K562 (cell line): ENCODE measurements around the gene MOGAT2. TPM values are rescaled to one million over a fixed set of nuclear protein-coding genes. Genes with fewer than 3 reads are reported as not detected.

Experiments used
- ATAC-seq: fragments of 200-7000 bp; cut with Tn5 transposase; 3 replicates; pipeline ENCODE4 v1.9.1; 2020; ENCODE audit warnings: moderate library complexity
- BruUV-seq: library from RNA; stranded (reverse); fragments of 400-500 nt; replicated peaks from 2 replicates; lab custom pipeline; 2021; lab: Mats Ljungman, UMichigan
- CTCF ChIA-PET: fragments of 300-600 bp; formaldehyde crosslinking; extraction: SDS; loops from one replicate; lab custom pipeline; 2021; ENCODE audit warnings: low intra/inter-chr PET ratio; lab: Yijun Ruan, JAX
- POLR2A ChIA-PET: fragments of 300-600, 350-650 bp; sonication (Branson Sonifier 250); formaldehyde crosslinking; extraction: SDS; loops from one replicate; lab custom pipeline; 2021; ENCODE audit warnings: antibody characterized with exemption, inconsistent platforms; lab: Yijun Ruan, JAX
- DNase-seq, 4 experiments: peaks; one replicate each; pipeline versions ENCODE4 v3.0.0 to v3.0.0-alpha.2; 2011 to 2018; ENCODE audit warnings: low spot score in 3 of 4, mixed read lengths in 3 of 4; ENCODE audit errors: extremely low read depth in 1 of 4
- FAIRE-seq: peaks from 2 replicates; lab custom pipeline; 2011; peaks lifted over from hg19 to GRCh38; lab: Jason Lieb, UNC
- H2AFZ ChIP-seq: 2 replicates; pipeline ENCODE4 v1.6.0; 2011; ENCODE audit warnings: low read depth, low read length, control low read depth, inconsistent platforms
- H3K27ac ChIP-seq: fragments of 200-600 bp; 3 replicates; pipeline ENCODE4 v1.8.0; 2011; ENCODE audit warnings: low read depth, mild to moderate bottlenecking, control low read depth, inconsistent platforms, low read length, moderate library complexity, mixed read lengths; ENCODE audit errors: extremely low read depth
- H3K27me3 ChIP-seq, 2 experiments: fragments of 300-600 bp in 1 of 2; 2 replicates in 1 of 2; 3 replicates in 1 of 2; pipeline versions ENCODE4 v1.6.0 to v1.8.0; 2011; ENCODE audit warnings: inconsistent platforms in 2 of 2, low read length in 2 of 2, mild to moderate bottlenecking in 1 of 2, mixed read lengths in 1 of 2, moderate library complexity in 1 of 2; ENCODE audit not compliant: control insufficient read depth in 2 of 2, insufficient read depth in 2 of 2
- H3K36me3 ChIP-seq: fragments of 300-600 bp; 3 replicates; pipeline ENCODE4 v1.8.0; 2011; ENCODE audit warnings: mild to moderate bottlenecking, low read length, inconsistent platforms; ENCODE audit not compliant: control insufficient read depth, insufficient read depth
- H3K4me1 ChIP-seq, 2 experiments: fragments of 200-600 bp in 1 of 2; replicated peaks in 1 of 2; 2 replicates in 1 of 2; 3 replicates in 1 of 2; pipeline versions ENCODE4 v1.5.1 to v1.8.0; 2011; ENCODE audit warnings: inconsistent platforms in 2 of 2, low read length in 2 of 2, mild to moderate bottlenecking in 1 of 2, mixed read lengths in 1 of 2, moderate library complexity in 1 of 2; ENCODE audit not compliant: control insufficient read depth in 2 of 2, insufficient read depth in 2 of 2
- H3K4me2 ChIP-seq: 2 replicates; pipeline ENCODE4 v1.6.1; 2011; ENCODE audit warnings: low read length, control low read depth, inconsistent platforms, mixed read lengths; ENCODE audit not compliant: insufficient read depth
- H3K4me3 ChIP-seq: fragments of 200-600 bp; sonication (generic), shearing (Covaris generic); 2 replicates; pipeline ENCODE4 v1.5.1; 2016; ENCODE audit warnings: control low read depth, inconsistent platforms
- H3K79me2 ChIP-seq: fragments of 200-600 bp; 3 replicates; pipeline ENCODE4 v1.8.0; 2011; ENCODE audit warnings: low read length, inconsistent platforms; ENCODE audit not compliant: control insufficient read depth, insufficient read depth
- H3K9ac ChIP-seq, 2 experiments: 2 replicates each; pipeline versions ENCODE4 v1.6.0 to v1.6.1; 2011; ENCODE audit warnings: low read depth in 2 of 2, low read length in 2 of 2, control low read depth in 1 of 2, inconsistent platforms in 1 of 2, mild to moderate bottlenecking in 1 of 2, mixed read lengths in 1 of 2; ENCODE audit not compliant: insufficient read depth in 1 of 2
- H3K9me1 ChIP-seq: one replicate; pipeline ENCODE4 v1.6.0; 2011; ENCODE audit warnings: inconsistent platforms, mild to moderate bottlenecking, low read length, moderate library complexity; ENCODE audit not compliant: control insufficient read depth, insufficient read depth
- H3K9me3 ChIP-seq: replicated peaks from 2 replicates; pipeline ENCODE4 v1.5.1; 2011; ENCODE audit warnings: low read depth, low read length, inconsistent platforms; ENCODE audit not compliant: control insufficient read depth, insufficient read depth
- H4K20me1 ChIP-seq: replicated peaks from 2 replicates; pipeline ENCODE4 v1.6.1; 2011; ENCODE audit warnings: low read length, inconsistent platforms, mixed read lengths; ENCODE audit not compliant: control insufficient read depth, insufficient read depth
- DACH1 ChIP-seq: fragments of 450-650 bp; IDR thresholded peaks from 2 replicates; pipeline ENCODE4 v1.6.1; 2018; ENCODE audit not compliant: partially characterized antibody
- GTF2E2 ChIP-seq: fragments of 200-800 bp; sonication (Bioruptor generic); IDR thresholded peaks from 2 replicates; pipeline ENCODE4 v1.6.1; 2016; ENCODE audit warnings: missing genetic modification characterization, missing compliant biosample characterization
- MTA2 ChIP-seq: fragments of 450-650 bp; IDR thresholded peaks from 2 replicates; pipeline ENCODE4 v1.6.1; 2016; ENCODE audit warnings: low read depth
- NELFE ChIP-seq: IDR thresholded peaks from 2 replicates; pipeline ENCODE4 v1.6.1; 2011; ENCODE audit warnings: mild to moderate bottlenecking; ENCODE audit not compliant: insufficient read depth, insufficient read length
- NR2C2 ChIP-seq, 2 experiments: fragments of 200-800 bp in 1 of 2; sonication (Bioruptor generic) in 1 of 2; sonication (generic) in 1 of 2; formaldehyde crosslinking in 1 of 2; IDR thresholded peaks; 2 replicates each; pipeline versions ENCODE4 v1.6.1 to v1.8.0; 2016 to 2022; ENCODE audit warnings: mild to moderate bottlenecking in 1 of 2, missing compliant biosample characterization in 1 of 2, missing genetic modification characterization in 1 of 2, missing genetic modification reagents in 1 of 2
- RB1 ChIP-seq: fragments of 450-650 bp; IDR thresholded peaks from 2 replicates; pipeline ENCODE4 v1.6.1; 2017; ENCODE audit warnings: low read depth, mild to moderate bottlenecking
- SNRNP70 ChIP-seq: fragments of 200-400 bp; formaldehyde crosslinking; optimal IDR thresholded peaks from 2 replicates; pipeline ENCODE3; 2017; ENCODE audit warnings: low read depth, low read length
- STAT5B ChIP-seq: fragments of 250-450 bp; sonication (Bioruptor Pico); IDR thresholded peaks from 2 replicates; pipeline ENCODE4 v1.8.0; 2021; ENCODE audit warnings: mild to moderate bottlenecking, inconsistent platforms
- ZBED1 ChIP-seq: IDR thresholded peaks from 2 replicates; pipeline ENCODE4 v1.6.1; 2014
- ZNF445 ChIP-seq: fragments of 250-450 bp; sonication (Bioruptor Pico); IDR thresholded peaks from 2 replicates; pipeline ENCODE4 v1.4.0; 2020; ENCODE audit warnings: low read depth, mild to moderate bottlenecking, moderate library complexity
- whole genome bisulfite sequencing: fragments of 100-300 bp; shearing (Covaris generic); methylation state at CpG from one replicate; pipeline ENCODE4 v1.1.6; 2016; ENCODE audit warnings: low coverage, mixed read lengths; ENCODE audit not compliant: insufficient coverage; ENCODE audit errors: missing lambda C conversion rate; 5-methylcytosine and 5-hydroxymethylcytosine counted together
- in situ Hi-C: fragments of 300-500 bp; cut with MboI; formaldehyde crosslinking; loops from 4 replicates; pipeline ENCODE4 v1.15.0; 2018; ENCODE audit warnings: inconsistent platforms, mixed read lengths
- intact Hi-C: fragments of 100-400 bp; cut with micrococcal nuclease; formaldehyde crosslinking; loops from 2 replicates; pipeline ENCODE4 v1.14.2; 2022
- polyA plus RNA-seq, 8 experiments: library from polyadenylated mRNA; depleted of rRNA in 4 of 8; stranded (reverse) in 5 of 8; unstranded in 3 of 8; fragments of >200 nt; fragmentation: Nextera tagmentation in 2 of 8; fragmentation: Illumina TruSeq in 1 of 8; extraction: Ambion mirVana in 2 of 8; extraction: Trizol in 1 of 8; gene quantifications; 2 replicates each; pipeline versions ENCODE4 v1.2.1 to v1.2.3, GENCODE V29; 2011 to 2014; ENCODE audit warnings: inconsistent platforms in 1 of 8, missing spikeins in 1 of 8
- total RNA-seq, 7 experiments: library from RNA; depleted of rRNA in 6 of 7; stranded (reverse); fragments of >200 nt in 6 of 7; fragmentation: Illumina TruSeq in 2 of 7; extraction: Trizol in 2 of 7; gene quantifications; 2 replicates each; pipeline versions ENCODE4 v1.2.1 to v1.2.3, GENCODE V29; 2011 to 2021; ENCODE audit warnings: low replicate concordance in 1 of 7
- TF ChIP-seq, protein P1 (sequence below), 3 experiments: IDR thresholded peaks in 2 of 3; conservative IDR thresholded peaks in 1 of 3; 2 replicates each; pipeline ENCODE4 v1.5.1; 2011 to 2012; ENCODE audit warnings: low read length in 3 of 3, mild to moderate bottlenecking in 3 of 3, control low read depth in 2 of 3, improper control_type of control experiment in 1 of 3, inconsistent platforms in 1 of 3, low read depth in 1 of 3, mixed read lengths in 1 of 3, moderate library complexity in 1 of 3; ENCODE audit not compliant: insufficient read depth in 2 of 3
- TF ChIP-seq, protein P2 (sequence below), 2 experiments: fragments of 450-650 bp in 1 of 2; sonication (generic) in 1 of 2; formaldehyde crosslinking; conservative IDR thresholded peaks; 2 replicates each; pipeline versions ENCODE4 v1.4.0 to v1.8.1; 2020 to 2022; ENCODE audit warnings: mild to moderate bottlenecking in 1 of 2, missing genetic modification reagents in 1 of 2
- TF ChIP-seq, protein P3 (sequence below): fragments of 250-450 bp; sonication (Bioruptor Pico); IDR thresholded peaks from 2 replicates; pipeline ENCODE4 v1.5.0; 2021
- TF ChIP-seq, protein P4 (sequence below): fragments of 250-450 bp; sonication (Bioruptor Pico); IDR thresholded peaks from 2 replicates; pipeline ENCODE4 v1.8.0; 2022; ENCODE audit warnings: moderate library complexity, mild to moderate bottlenecking, inconsistent platforms
- TF ChIP-seq, protein P5 (sequence below): fragments of 450-650 bp; IDR thresholded peaks from 2 replicates; pipeline ENCODE4 v1.6.1; 2017; ENCODE audit warnings: mild to moderate bottlenecking, moderate library complexity
- TF ChIP-seq, protein P6 (sequence below): fragments of 450-650 bp; IDR thresholded peaks from 2 replicates; pipeline ENCODE4 v1.6.1; 2016; ENCODE audit warnings: low read depth, mild to moderate bottlenecking, moderate library complexity

Gene MOGAT2
- total and polyA plus RNA-seq, 9 of the 15 experiments (the other 6 are each of a cell fraction or from before 2014, with no cell fraction given) = 0.09 TPM; not detected in 7

DNA sequence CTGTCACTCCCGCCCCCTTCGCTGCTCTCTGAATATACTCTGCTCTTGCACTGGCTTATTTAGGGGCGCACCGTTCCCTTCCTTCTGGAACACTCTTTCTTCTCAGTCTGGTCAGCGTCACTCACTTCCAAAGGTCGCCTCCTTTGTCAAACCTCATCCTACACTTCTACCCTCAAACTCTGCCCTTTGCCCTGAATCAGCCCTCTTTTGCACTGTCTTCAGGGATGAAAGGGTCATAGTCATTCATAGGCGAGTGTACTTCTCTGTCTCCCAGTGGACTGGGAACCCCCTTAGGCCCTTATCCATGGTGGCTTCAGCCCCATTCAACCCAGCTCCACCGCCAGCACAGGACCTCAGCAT is 15.4 kb downstream of the MOGAT2 start:
- ATAC-seq = no peak
- H3K9me1 ChIP-seq = no peaks in the 10 kb centered on the region
- no peaks in the 10 kb centered on the region for H3K79me2 ChIP-seq
- CTCF ChIA-PET = no interaction called here
- no peak overlapping the region for H3K4me2 ChIP-seq
- intact Hi-C loops (no loop called here), in situ Hi-C loops (no loop called here)
- TF ChIP-seq RB1 (no peak), GTF2E2 (tag) (no peak), ZBED1 (no peak), SNRNP70 (no peak), MTA2 (no peak), NELFE (no peak), ZNF445 (CRISPR knock-in tag) (no peak), STAT5B (no peak), NR2C2 (CRISPR knock-in tag; IDR thresholded peaks at IDR 0.05) (no peak), NR2C2 (tag; IDR thresholded peaks at IDR 0.05) (no peak), DACH1 (no peak)
- TF ChIP-seq, protein P1, sequence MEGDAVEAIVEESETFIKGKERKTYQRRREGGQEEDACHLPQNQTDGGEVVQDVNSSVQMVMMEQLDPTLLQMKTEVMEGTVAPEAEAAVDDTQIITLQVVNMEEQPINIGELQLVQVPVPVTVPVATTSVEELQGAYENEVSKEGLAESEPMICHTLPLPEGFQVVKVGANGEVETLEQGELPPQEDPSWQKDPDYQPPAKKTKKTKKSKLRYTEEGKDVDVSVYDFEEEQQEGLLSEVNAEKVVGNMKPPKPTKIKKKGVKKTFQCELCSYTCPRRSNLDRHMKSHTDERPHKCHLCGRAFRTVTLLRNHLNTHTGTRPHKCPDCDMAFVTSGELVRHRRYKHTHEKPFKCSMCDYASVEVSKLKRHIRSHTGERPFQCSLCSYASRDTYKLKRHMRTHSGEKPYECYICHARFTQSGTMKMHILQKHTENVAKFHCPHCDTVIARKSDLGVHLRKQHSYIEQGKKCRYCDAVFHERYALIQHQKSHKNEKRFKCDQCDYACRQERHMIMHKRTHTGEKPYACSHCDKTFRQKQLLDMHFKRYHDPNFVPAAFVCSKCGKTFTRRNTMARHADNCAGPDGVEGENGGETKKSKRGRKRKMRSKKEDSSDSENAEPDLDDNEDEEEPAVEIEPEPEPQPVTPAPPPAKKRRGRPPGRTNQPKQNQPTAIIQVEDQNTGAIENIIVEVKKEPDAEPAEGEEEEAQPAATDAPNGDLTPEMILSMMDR (IDR thresholded peaks at IDR 0.05 in 2 of 3, conservative IDR thresholded peaks at IDR 0.05 in 1 of 3; ENCODE audit: insufficient read depth in 2 of 3, low read depth in 1 of 3, low read length in 3 of 3) = no peak
- TF ChIP-seq, protein P2, sequence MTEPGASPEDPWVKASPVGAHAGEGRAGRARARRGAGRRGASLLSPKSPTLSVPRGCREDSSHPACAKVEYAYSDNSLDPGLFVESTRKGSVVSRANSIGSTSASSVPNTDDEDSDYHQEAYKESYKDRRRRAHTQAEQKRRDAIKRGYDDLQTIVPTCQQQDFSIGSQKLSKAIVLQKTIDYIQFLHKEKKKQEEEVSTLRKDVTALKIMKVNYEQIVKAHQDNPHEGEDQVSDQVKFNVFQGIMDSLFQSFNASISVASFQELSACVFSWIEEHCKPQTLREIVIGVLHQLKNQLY (CRISPR knock-in tag; conservative IDR thresholded peaks at IDR 0.05) = no peak
- TF ChIP-seq, protein P3, sequence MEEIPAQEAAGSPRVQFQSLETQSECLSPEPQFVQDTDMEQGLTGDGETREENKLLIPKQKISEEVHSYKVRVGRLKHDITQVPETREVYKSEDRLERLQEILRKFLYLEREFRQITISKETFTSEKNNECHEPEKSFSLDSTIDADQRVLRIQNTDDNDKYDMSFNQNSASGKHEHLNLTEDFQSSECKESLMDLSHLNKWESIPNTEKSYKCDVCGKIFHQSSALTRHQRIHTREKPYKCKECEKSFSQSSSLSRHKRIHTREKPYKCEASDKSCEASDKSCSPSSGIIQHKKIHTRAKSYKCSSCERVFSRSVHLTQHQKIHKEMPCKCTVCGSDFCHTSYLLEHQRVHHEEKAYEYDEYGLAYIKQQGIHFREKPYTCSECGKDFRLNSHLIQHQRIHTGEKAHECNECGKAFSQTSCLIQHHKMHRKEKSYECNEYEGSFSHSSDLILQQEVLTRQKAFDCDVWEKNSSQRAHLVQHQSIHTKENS = no peak
- TF ChIP-seq, protein P4, sequence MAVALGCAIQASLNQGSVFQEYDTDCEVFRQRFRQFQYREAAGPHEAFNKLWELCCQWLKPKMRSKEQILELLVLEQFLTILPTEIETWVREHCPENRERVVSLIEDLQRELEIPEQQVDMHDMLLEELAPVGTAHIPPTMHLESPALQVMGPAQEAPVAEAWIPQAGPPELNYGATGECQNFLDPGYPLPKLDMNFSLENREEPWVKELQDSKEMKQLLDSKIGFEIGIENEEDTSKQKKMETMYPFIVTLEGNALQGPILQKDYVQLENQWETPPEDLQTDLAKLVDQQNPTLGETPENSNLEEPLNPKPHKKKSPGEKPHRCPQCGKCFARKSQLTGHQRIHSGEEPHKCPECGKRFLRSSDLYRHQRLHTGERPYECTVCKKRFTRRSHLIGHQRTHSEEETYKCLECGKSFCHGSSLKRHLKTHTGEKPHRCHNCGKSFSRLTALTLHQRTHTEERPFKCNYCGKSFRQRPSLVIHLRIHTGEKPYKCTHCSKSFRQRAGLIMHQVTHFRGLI (CRISPR knock-in tag) = no peak
- TF ChIP-seq, protein P5, sequence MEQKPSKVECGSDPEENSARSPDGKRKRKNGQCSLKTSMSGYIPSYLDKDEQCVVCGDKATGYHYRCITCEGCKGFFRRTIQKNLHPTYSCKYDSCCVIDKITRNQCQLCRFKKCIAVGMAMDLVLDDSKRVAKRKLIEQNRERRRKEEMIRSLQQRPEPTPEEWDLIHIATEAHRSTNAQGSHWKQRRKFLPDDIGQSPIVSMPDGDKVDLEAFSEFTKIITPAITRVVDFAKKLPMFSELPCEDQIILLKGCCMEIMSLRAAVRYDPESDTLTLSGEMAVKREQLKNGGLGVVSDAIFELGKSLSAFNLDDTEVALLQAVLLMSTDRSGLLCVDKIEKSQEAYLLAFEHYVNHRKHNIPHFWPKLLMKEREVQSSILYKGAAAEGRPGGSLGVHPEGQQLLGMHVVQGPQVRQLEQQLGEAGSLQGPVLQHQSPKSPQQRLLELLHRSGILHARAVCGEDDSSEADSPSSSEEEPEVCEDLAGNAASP = no peak
- TF ChIP-seq, protein P6, sequence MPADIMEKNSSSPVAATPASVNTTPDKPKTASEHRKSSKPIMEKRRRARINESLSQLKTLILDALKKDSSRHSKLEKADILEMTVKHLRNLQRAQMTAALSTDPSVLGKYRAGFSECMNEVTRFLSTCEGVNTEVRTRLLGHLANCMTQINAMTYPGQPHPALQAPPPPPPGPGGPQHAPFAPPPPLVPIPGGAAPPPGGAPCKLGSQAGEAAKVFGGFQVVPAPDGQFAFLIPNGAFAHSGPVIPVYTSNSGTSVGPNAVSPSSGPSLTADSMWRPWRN = no peak
- BruUV-seq = no TSS peak
- no peaks in the 10 kb centered on the region for H3K9me3 ChIP-seq
- no peak for DNase-seq
- no peaks in the 10 kb centered on the region for H3K36me3 ChIP-seq
- POLR2A ChIA-PET = no interaction called here
- no peaks in the 10 kb centered on the region; the same call in 1 of the 2 replicates for H4K20me1 ChIP-seq
- no peak overlapping the region for H3K4me3 ChIP-seq
- no peak overlapping the region for H3K9ac ChIP-seq
- no peaks in the 10 kb centered on the region; a peak in 1 of 5 replicates for H3K4me1 ChIP-seq
- H2AFZ ChIP-seq = no peak overlapping the region
- no peak overlapping the region for H3K27ac ChIP-seq
- 6% methylated on average over 8 of the region's 8 CpGs for WGBS
- FAIRE-seq = no peak
- H3K27me3 ChIP-seq = peaks cover 20 to 54% of the 10 kb centered on the region in 2 experiments; a peak in 4 of 5 replicates
